ENCODE measurements around the gene SMC3. TPM values are rescaled to one million over a fixed set of nuclear protein-coding genes. Genes with fewer than 3 reads are reported as not detected.

The SMC3 gene
- total RNA-seq, 1 experiment from 2014 or later: 43.2 TPM

DNA sequence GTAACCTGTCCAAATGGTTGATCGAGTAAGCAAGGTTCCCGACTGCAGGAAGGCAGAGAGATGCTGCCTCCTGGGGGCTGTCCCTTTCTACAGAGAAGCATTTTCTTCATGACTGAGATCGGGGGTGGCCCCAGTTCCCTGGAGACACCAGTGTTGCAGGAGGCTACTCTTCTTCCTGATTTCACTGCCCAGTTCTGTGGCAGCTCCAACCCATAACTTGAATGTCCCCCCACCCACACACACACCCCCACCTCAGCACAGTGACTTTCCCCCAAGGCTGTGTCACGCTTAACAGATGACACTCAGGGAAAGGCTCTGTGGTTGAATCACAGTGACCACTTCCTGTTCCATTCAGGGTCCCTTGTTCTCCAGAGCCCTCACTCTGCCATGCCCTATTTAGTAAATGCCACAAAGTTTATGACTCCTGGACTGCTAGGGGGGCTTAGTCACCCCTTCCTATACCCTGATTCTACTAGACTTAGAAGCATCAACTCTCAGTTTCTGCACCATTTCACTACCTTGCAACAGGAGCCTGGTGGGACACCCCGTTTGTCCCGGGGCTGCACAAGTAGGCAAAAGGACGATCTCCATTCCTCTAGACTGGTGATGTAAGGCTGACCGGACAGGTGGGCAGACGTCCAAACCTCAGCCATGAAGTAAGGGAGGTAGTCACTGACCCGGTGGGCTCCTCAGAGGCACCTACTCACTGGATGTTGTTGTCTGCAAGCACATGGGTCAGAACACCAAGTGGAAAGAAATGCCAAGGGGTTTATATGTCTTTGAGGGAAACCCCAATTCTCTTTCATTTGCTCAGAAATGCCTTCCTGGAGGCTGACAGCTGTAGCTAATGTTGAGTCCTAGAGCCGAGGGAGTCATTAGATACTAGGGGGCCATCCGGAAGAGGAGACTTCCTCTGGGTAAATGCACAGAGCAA, 31.3 kb upstream of the SMC3 start:
- ChIA-PET CTCF (interaction anchor here (1.4 kb wide), 1 partner anchor 10 kb away, joined by 6 read pairs; no protein-coding TSS in a partner anchor), POLR2A (no interaction called here)
- no peaks in the 10 kb centered on the region for H3K27me3 Mint-ChIP-seq (ENCODE audit: insufficient read depth, unreplicated experiment)
- intact Hi-C loops (cut with micrococcal nuclease): no loop called here
- no peak overlapping the region for H3K4me3 Mint-ChIP-seq (ENCODE audit: unreplicated experiment)
- DNase-seq (ENCODE audit: unreplicated experiment): peak; percentile 44
- no peaks in the 10 kb centered on the region for H3K36me3 Mint-ChIP-seq (ENCODE audit: insufficient read depth, unreplicated experiment)
- H3K27ac Mint-ChIP-seq (ENCODE audit: low read depth, unreplicated experiment): no peak overlapping the region
- TF ChIP-seq, protein P1, sequence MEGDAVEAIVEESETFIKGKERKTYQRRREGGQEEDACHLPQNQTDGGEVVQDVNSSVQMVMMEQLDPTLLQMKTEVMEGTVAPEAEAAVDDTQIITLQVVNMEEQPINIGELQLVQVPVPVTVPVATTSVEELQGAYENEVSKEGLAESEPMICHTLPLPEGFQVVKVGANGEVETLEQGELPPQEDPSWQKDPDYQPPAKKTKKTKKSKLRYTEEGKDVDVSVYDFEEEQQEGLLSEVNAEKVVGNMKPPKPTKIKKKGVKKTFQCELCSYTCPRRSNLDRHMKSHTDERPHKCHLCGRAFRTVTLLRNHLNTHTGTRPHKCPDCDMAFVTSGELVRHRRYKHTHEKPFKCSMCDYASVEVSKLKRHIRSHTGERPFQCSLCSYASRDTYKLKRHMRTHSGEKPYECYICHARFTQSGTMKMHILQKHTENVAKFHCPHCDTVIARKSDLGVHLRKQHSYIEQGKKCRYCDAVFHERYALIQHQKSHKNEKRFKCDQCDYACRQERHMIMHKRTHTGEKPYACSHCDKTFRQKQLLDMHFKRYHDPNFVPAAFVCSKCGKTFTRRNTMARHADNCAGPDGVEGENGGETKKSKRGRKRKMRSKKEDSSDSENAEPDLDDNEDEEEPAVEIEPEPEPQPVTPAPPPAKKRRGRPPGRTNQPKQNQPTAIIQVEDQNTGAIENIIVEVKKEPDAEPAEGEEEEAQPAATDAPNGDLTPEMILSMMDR (IDR thresholded peaks at IDR 0.05; ENCODE audit: unreplicated experiment): no peak
- BruUV-seq (replicated peaks): no TSS peak
- peaks cover 5% of the 10 kb centered on the region for H3K4me1 Mint-ChIP-seq (ENCODE audit: insufficient read depth, unreplicated experiment)
- no peaks in the 10 kb centered on the region for H3K9me3 Mint-ChIP-seq (ENCODE audit: unreplicated experiment)

DNA sequence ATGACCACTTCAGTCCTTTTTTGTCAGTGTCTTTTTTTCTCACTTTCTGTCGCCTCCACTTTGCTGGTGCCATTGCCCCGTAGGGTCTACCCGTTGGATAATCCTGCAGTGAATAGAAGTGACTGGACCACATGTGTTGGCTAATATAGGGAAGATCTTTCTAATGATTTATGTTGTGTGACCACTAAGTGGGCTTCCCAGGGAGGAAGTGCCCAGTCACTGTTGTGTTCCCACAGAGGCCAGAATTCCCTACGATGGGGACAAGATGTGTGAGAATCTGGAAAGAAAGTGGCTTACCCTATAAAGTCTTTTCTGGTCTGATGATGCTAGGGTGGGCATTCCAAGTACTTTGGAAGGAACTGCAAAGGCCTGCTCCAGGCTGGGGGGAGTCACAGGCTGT, 28.4 kb upstream of the SMC3 start:
- Mint-ChIP-seq H3K27ac (ENCODE audit: low read depth, unreplicated experiment) (no peak overlapping the region), H3K27me3 (ENCODE audit: insufficient read depth, unreplicated experiment) (no peaks in the 10 kb centered on the region), H3K9me3 (ENCODE audit: unreplicated experiment) (no peaks in the 10 kb centered on the region), H3K4me1 (ENCODE audit: insufficient read depth, unreplicated experiment) (peaks cover 5% of the 10 kb centered on the region), H3K4me3 (ENCODE audit: unreplicated experiment) (no peak overlapping the region), H3K36me3 (ENCODE audit: insufficient read depth, unreplicated experiment) (no peaks in the 10 kb centered on the region)
- ChIA-PET POLR2A (no interaction called here), CTCF (no interaction called here)
- intact Hi-C loops (cut with micrococcal nuclease): no loop called here
- TF ChIP-seq, protein P1 (IDR thresholded peaks at IDR 0.05; ENCODE audit: unreplicated experiment): no peak
- DNase-seq (ENCODE audit: unreplicated experiment): no peak
- BruUV-seq (replicated peaks): no TSS peak

DNA sequence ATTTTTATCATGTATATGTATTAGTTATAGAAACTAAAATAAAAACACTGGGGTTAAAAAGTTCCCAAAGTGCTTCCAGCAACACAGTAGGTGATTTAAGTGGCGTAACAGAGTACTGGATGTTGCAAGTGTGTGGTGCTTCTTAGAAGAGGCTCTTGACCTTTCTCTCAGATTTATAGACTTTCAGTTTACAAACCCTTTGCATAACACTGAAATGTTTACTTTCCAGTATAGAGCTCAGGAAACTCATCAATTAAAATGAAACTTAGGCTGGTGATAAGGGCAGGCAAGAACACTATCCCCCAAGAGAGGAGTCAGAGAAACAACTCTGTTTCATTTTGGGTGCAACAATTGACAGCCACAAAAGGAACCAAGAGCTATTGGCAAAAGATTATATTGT, 27.5 kb upstream of the SMC3 start:
- ChIA-PET CTCF (interaction anchor here (0.6 to 1.9 kb wide), 4 partner anchors 11 to 232 kb away, joined by 3 to 5 read pairs (median 3); no protein-coding TSS in a partner anchor), POLR2A (interaction anchor here (1.2 kb wide), 1 partner anchor 27 kb away, joined by 4 read pairs; the partner anchor contains the start of gene SMC3)
- no peaks in the 10 kb centered on the region for H3K9me3 Mint-ChIP-seq (ENCODE audit: unreplicated experiment)
- intact Hi-C loops (cut with micrococcal nuclease): no loop called here
- H3K27me3 Mint-ChIP-seq (ENCODE audit: insufficient read depth, unreplicated experiment): no peaks in the 10 kb centered on the region
- no peak overlapping the region for H3K4me3 Mint-ChIP-seq (ENCODE audit: unreplicated experiment)
- TF ChIP-seq, protein P1 (IDR thresholded peaks at IDR 0.05; ENCODE audit: unreplicated experiment): no peak
- H3K27ac Mint-ChIP-seq (ENCODE audit: low read depth, unreplicated experiment): no peak overlapping the region
- H3K36me3 Mint-ChIP-seq (ENCODE audit: insufficient read depth, unreplicated experiment): no peaks in the 10 kb centered on the region
- DNase-seq (ENCODE audit: unreplicated experiment): no peak
- no TSS peak for BruUV-seq (replicated peaks)
- no peaks in the 10 kb centered on the region for H3K4me1 Mint-ChIP-seq (ENCODE audit: insufficient read depth, unreplicated experiment)

DNA sequence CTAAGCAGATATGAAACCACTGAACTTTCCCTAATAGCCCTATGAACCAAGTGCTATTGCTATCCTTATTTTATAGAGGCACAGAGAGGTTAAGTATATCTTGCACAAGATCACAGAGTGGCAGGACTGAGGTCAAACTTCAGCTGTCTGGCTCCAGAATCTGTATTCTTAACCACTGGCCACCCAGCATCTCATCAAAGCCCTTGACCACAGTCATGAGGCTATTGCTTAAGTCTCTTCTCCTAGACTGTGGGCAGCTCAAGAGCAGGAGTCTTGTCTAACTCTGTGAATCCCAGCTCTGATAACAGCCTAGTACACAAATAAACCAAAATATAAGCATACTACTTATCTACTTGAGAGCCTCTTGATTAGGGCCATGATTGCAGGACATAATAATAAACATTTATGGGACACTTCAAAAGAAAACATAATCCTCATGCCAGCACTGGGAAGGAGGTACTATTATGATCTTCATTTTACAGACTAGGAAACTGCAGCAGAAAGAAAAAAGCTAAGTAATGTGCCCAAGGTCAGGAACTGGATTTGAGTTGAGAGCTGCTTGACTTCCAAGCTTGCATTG, 22.4 kb upstream of the SMC3 start:
- Mint-ChIP-seq H3K4me1 (ENCODE audit: insufficient read depth, unreplicated experiment) (peaks cover 4% of the 10 kb centered on the region), H3K27me3 (ENCODE audit: insufficient read depth, unreplicated experiment) (no peaks in the 10 kb centered on the region), H3K9me3 (ENCODE audit: unreplicated experiment) (no peaks in the 10 kb centered on the region), H3K27ac (ENCODE audit: low read depth, unreplicated experiment) (no peak overlapping the region), H3K4me3 (ENCODE audit: unreplicated experiment) (no peak overlapping the region), H3K36me3 (ENCODE audit: insufficient read depth, unreplicated experiment) (no peaks in the 10 kb centered on the region)
- POLR2A ChIA-PET: interaction anchor here (0.7 to 1.3 kb wide), 2 partner anchors 44 to 46 kb away, joined by 4 to 6 read pairs; no protein-coding TSS in a partner anchor
- TF ChIP-seq, protein P1 (IDR thresholded peaks at IDR 0.05; ENCODE audit: unreplicated experiment): no peak
- CTCF ChIA-PET: interaction anchor here (0.8 to 7.0 kb wide), 9 partner anchors 36 to 239 kb away, joined by 3 to 85 read pairs (median 5); partner anchors contain the start of gene SMNDC1
- BruUV-seq (replicated peaks): no TSS peak
- intact Hi-C loops (cut with micrococcal nuclease): no loop called here
- no peak for DNase-seq (ENCODE audit: unreplicated experiment)

Measured in MCF 10A (cell line).